GM13977 (cell line): ENCODE results near the gene NECAB3.

ENCODE experiments used
- DNase-seq: peaks from one replicate; pipeline ENCODE4 v3.0.0; 2012; ENCODE audit warnings: low spot score
- in situ Hi-C: fragments of 300-500 bp; cut with MboI; formaldehyde crosslinking; loops from one replicate; pipeline ENCODE4 v1.12.0; 2022; ENCODE audit warnings: low sequenced_read_pairs, low pct_unique_long_range_greater_than_20kb, mixed read lengths, inconsistent platforms; ENCODE audit not compliant: unreplicated experiment
- TF ChIP-seq, protein P1 (sequence below): IDR thresholded peaks from 2 replicates; pipeline ENCODE4 v1.5.1; 2012; ENCODE audit warnings: mild to moderate bottlenecking, control low read depth; ENCODE audit not compliant: insufficient read depth; ENCODE audit errors: extremely low read depth, missing control alignments

The NECAB3 gene

DNA sequence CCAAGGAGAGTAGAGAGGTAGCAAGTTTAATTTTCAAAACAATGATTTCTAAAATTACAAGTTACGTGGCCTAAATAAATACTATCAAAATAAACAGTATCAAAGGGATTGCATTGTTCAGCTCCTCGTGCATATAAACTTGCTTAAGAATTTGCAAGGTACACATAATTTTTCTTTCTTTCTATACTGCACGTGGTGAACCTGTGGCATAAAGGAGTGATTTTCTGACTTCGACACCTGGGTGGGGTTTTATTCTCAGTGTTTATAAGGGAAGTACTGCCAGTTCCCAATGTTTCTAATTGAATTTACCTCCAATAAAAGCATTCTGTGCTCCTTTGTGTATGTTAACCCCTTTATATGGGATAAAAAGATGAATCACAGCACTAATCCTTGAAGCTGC, 62.2 kb downstream of the NECAB3 start:
- DNase-seq: no peak
- TF ChIP-seq, protein P1, sequence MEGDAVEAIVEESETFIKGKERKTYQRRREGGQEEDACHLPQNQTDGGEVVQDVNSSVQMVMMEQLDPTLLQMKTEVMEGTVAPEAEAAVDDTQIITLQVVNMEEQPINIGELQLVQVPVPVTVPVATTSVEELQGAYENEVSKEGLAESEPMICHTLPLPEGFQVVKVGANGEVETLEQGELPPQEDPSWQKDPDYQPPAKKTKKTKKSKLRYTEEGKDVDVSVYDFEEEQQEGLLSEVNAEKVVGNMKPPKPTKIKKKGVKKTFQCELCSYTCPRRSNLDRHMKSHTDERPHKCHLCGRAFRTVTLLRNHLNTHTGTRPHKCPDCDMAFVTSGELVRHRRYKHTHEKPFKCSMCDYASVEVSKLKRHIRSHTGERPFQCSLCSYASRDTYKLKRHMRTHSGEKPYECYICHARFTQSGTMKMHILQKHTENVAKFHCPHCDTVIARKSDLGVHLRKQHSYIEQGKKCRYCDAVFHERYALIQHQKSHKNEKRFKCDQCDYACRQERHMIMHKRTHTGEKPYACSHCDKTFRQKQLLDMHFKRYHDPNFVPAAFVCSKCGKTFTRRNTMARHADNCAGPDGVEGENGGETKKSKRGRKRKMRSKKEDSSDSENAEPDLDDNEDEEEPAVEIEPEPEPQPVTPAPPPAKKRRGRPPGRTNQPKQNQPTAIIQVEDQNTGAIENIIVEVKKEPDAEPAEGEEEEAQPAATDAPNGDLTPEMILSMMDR: no peak
- in situ Hi-C loops: no loop called here

DNA sequence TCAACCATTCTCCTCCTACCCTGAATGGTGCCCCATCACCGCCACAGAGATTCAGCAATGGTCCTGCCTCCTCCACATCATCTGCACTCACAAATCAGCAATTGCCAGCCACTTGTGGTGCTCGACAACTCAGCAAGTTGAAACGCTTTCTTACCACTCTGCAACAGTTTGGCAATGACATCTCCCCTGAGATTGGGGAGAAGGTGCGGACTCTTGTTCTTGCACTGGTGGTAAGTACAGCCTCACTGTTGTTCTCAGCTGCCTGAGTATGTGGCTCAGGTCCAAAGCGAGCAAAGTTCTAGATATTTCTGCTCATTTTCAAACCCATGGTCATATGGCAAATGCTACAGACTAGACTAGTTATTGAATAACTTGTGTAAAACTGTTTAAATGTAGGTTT, 63.1 kb downstream of the NECAB3 start:
- TF ChIP-seq, protein P1: no peak

DNA sequence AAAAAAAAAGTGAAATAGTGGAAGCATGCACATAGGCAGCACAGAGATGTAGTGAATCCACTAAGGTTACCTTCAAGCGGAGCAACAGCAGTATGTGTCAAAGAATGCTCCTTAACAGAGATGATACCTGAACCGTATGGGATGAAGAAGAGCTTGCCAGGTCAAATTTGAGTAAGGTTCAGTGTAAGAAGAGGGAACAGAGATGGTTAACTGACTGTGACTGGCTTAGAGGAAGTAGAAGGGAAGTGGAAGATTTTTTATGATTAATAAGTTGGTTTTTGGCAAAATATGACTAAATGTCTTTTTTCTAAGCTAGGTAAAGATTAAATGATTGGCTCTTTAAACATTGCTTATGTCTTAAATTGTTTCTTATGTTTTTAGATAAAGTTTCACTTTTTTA, 64.7 kb downstream of the NECAB3 start:
- in situ Hi-C loops: no loop called here
- TF ChIP-seq, protein P1: no peak

More for the DNA sequence above, 63.1 kb downstream of the NECAB3 start:
- in situ Hi-C loops: no loop called here
- no peak for DNase-seq

More for the DNA sequence above, 64.7 kb downstream of the NECAB3 start:
- DNase-seq: no peak
